Measurements from ENCODE around the gene CDIPT.
"Not testable (repeated sequence)": the region's sequence is repeated elsewhere in the genome, so short reads cannot be mapped to it uniquely, and the experiment has no call there.

CDIPT gene

GRCh38 chr16:29858149-29858849 lies 4.7 kb downstream of the CDIPT start:
- no peak for DNase-seq (ENCODE audit: low spot score)

DNA sequence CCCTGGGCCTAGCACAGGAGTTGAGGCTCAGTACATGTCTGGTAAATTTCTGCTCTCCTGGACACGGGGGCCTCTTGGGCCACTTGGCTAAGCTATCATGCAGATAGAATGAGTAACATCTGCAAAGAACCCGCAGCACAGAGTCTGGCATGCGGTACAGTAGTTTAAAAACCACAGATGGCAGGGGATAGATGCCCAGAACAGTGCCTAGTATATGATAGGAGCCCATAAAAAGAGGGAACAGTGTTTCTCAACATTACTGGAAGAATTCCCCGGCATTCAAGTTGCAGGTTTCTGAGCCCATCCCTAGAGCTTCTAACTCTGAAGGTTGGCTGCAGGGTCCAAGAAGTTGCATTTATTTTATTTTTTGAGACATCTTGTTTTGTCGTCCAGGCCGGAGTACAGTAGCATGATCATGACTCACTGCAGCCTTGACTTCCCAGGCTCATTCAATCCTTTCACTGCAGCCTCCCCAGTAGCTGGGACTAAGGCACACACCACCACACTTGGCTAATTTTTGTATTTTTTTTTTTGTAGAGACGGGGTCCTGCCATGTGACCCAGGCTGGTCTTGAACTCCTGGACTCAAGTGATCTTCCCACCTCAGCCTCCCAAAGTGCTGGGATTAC lies 5.8 kb downstream of the CDIPT start:
- DNase-seq (ENCODE audit: low spot score) = no peak

DNA sequence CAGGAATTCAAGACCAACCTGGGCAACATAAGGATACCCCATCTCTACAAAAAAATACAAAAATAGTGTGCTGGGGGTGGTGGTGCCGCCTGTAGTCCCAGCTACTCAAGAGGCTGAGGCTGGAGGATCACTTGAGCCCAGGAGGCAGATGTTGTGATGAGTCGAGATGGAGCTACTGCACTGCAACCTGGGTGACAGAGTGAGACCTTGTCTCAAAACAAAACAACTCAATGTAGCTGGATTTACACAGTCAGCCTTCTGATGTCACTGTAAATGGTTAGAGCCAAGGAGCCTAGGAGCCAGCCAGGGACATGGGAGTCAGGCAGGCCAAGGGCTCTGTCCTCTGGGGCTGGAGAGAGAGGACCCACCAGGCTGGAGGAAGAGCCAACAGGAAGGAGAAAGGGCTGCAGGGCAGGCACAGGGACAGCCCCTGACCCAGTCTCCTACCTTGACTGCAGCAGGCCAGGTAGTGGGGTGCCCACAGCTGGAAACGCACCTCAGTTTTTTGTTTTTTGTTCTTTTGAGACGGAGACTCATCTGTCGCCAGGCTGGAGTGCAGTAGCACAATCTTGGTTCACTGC lies 8.4 kb downstream of the CDIPT start:
- DNase-seq (ENCODE audit: low spot score) = no peak

GRCh38 chr16:29852654-29853053 lies 10.4 kb downstream of the CDIPT start:
- peak; percentile 94 for DNase-seq (ENCODE audit: low spot score)

DNA sequence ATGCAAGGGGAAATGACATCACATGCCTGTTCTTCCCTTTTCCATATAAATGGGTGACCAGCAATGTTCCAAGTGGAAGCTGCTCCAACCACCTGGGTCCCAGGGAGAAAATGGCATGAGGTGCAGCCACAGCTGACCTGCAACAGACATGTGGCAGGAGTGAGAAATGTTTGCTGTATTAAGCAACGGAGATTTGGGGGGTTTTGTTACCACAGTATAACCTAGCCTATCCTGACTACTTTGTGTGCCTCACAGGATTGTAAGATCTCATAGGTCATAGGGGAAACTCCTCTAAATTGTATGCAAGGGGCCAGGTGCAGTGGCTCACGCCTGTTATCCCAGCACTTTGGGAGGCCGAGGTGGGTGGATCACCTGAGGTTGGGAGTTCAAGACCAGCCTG lies 12.0 kb downstream of the CDIPT start:
- no peak for DNase-seq (ENCODE audit: low spot score)

GRCh38 chr16:29849505-29849904 lies 13.5 kb downstream of the CDIPT start:
- DNase-seq (ENCODE audit: low spot score) = no peak

- DNase-seq (ENCODE audit: low spot score) = peak; percentile 58
These were observed 14.4 kb downstream of the CDIPT start for GRCh38 chr16:29848420-29849297.

DNA sequence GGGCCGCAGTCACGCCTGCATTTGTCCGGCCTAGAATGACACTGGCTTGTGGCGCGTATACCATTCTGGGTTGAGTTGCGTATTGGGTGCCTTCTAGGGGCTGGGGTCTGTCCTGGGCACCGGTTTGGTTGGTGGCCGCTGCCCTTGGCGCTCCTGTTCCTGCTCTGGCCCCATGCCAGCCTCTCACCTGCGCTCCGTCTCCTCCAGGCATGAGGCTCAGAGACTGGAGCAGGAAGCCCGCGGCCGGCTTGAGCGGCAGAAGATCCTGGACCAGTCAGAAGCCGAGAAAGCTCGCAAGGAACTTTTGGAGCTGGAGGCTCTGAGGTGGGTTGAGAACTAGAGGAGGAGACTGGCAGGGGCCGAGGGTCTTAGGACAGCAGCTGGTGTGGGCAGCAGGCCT lies 17.4 kb downstream of the CDIPT start:
- DNase-seq (ENCODE audit: low spot score) = no peak

- DNase-seq (ENCODE audit: low spot score) = peak; percentile 57
These were observed 18.3 kb downstream of the CDIPT start for GRCh38 chr16:29844575-29845331.

- no peak for DNase-seq (ENCODE audit: low spot score)
These were observed 19.1 kb downstream of the CDIPT start for GRCh38 chr16:29843931-29844330.

GRCh38 chr16:29842732-29843346 lies 20.2 kb downstream of the CDIPT start:
- no peak for DNase-seq (ENCODE audit: low spot score)

- DNase-seq (ENCODE audit: low spot score) = no peak
These were observed 21.4 kb downstream of the CDIPT start for GRCh38 chr16:29841631-29842030.

- DNase-seq (ENCODE audit: low spot score) = no peak
These were observed 22.8 kb downstream of the CDIPT start for GRCh38 chr16:29840240-29840639.

GRCh38 chr16:29839822-29840221 lies 23.2 kb downstream of the CDIPT start:
- no peak for DNase-seq (ENCODE audit: low spot score)

DNA sequence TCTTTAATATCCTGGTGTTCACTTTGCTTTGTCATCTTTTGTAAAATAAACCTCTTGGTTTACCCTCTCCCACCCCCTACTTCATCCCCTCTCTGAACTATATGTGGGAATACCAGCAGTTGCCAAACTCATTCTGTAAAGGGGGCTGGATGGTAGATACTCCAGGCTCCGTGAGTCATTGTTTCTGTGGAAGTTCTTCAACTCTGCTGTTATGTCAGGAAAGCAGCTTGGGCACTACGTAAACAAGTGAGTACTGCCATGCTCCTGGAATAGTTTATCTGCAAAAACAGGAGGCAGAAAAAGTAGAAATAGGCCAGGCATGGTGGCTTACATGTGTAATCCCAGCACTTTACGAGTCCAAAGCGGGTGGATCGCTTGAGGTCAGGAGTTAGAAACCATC lies 25.2 kb downstream of the CDIPT start:
- DNase-seq (ENCODE audit: low spot score) = no peak

DNA sequence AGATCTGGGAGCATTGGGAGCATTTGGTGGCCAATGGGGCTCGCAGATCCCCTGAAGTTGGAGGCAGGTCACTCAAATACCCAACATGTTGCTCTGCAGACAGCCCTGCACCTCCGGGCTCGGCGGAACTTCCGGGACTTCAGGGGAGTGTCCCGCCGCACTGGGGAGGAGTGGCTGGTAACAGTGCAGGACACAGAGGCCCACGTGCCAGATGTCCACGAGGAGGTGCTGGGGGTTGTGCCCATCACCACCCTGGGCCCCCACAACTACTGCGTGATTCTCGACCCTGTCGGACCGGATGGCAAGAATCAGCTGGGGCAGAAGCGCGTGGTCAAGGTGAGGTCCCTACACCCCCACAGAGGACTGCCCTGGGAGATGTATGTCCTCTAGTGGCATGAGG lies 26.4 kb downstream of the CDIPT start:
- DNase-seq (ENCODE audit: low spot score) = no peak

GRCh38 chr16:29835926-29836325 lies 27.1 kb downstream of the CDIPT start:
- no peak for DNase-seq (ENCODE audit: low spot score)

DNA sequence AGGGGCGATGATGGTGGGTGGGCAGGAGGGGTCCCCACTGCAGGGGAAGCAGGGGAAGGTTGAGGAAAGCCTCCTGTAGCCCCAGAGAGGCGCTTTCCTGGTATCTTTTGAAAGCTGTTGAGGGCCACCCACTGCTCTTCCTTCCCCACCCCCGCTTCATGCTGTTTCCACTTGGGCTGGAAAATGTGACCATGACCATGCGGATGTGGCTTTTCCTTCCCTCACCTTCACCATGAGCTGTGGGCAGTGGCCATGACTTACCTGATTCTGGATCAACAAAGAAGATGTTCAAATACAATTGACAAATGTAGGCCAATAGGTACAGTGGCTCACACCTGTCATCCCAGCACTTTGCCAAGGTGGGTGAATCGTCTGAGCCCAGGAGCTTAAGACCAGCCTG lies 28.9 kb downstream of the CDIPT start:
- no peak for DNase-seq (ENCODE audit: low spot score)

GRCh38 chr16:29833219-29833618 lies 29.8 kb downstream of the CDIPT start:
- DNase-seq (ENCODE audit: low spot score) = not testable (repeated sequence)

DNA sequence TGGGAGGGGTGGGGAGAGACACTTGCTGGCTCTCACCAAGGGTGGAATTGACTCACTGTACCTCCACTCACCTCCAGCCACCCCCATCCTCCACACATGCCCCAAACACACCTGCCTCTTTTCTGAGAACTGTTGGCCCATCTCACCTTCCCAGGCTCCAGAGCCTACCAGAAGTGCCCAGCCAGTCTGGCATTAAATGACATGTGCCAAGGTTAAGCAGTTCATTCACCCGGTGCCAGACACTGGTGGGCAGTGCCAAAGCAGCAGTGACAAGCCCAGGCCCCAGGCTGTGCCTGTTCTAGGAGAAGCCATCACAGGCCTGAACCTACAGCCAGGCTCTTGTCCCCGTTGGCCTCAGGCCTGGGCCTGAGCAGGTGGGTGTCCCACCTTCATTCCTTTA lies 31.5 kb downstream of the CDIPT start:
- peak; percentile 81 for DNase-seq (ENCODE audit: low spot score)

DNA sequence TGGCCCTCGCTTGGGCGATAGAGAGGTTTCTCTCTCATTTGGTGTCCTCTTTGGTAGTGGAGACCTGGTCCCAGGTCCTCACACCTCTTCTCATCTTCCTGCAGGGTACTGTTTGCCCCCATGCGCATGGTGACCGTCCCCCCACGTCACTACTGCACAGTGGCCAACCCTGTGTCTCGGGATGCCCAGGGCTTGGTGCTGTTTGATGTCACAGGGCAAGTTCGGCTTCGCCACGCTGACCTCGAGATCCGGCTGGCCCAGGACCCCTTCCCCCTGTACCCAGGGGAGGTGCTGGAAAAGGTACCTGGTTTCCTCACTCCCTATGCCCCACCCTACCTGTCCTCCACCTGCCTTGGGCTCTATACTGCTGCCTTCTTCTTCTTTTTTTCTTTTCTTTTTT lies 32.3 kb downstream of the CDIPT start:
- DNase-seq (ENCODE audit: low spot score) = no peak

- DNase-seq (ENCODE audit: low spot score) = no peak
These were observed 36.7 kb downstream of the CDIPT start for GRCh38 chr16:29826342-29826695.

Data from cerebellar cortex (tissue), 1 donor.